ENCODE data around the gene TTF1. TPM values are rescaled to one million over a fixed set of nuclear protein-coding genes. Genes with fewer than 3 reads are reported as not detected.

Gene TTF1
- total and polyA plus RNA-seq, 10 of the 15 experiments (the other 5 are each of a cell fraction or from before 2014, with no cell fraction given): 11.3 to 25.5 (median 16.0) TPM

- TF ChIP-seq ZBTB40 (IDR thresholded peaks at IDR 0.05; ENCODE audit: borderline replicate concordance): no peak
These were observed 18.4 kb upstream of the TTF1 start (continued) for GRCh38 chr9:132424857-132425674.

GRCh38 chr9:132423503-132423902 lies 16.9 kb upstream of the TTF1 start:
- RAD21 ChIA-PET (ENCODE audit: unreplicated experiment): no interaction called here
- in situ Hi-C loops (cut with MboI): loop anchor here (5.0 kb wide), 1 partner anchor 379 kb away; no protein-coding TSS in a partner anchor
- CTCF ChIA-PET: interaction anchor here (0.6 kb wide), 1 partner anchor 523 kb away, joined by 3 read pairs; no protein-coding TSS in a partner anchor
- no peaks in the 10 kb centered on the region for H3K79me2 ChIP-seq (ENCODE audit: control insufficient read depth, insufficient read depth, low read length)
- H3K9me3 ChIP-seq (replicated peaks; ENCODE audit: control insufficient read depth, insufficient read depth, low read length): no peaks in the 10 kb centered on the region
- H3K9ac ChIP-seq (ENCODE audit: control insufficient read depth, insufficient read depth, low read length): no peak overlapping the region
- no peak for DNase-seq (ENCODE audit: low read depth, low spot score)
- WGBS (ENCODE audit: insufficient coverage, insufficient replicate concordance, low lambda C conversion rate, missing lambda C conversion rate): 24% methylated on average over 5 of the region's 5 CpGs
- no peak for FAIRE-seq
- no peaks in the 10 kb centered on the region for H3K4me1 ChIP-seq (ENCODE audit: control insufficient read depth, insufficient read depth, low read length)
- intact Hi-C loops (cut with micrococcal nuclease; ENCODE audit: unreplicated experiment): no loop called here
- no peak overlapping the region for H3K4me2 ChIP-seq (ENCODE audit: control insufficient read depth, insufficient read depth)
- no peak for ATAC-seq
- SMC1A ChIA-PET (ENCODE audit: uncharacterized antibody, unreplicated experiment): no interaction called here
- no TSS peak for BruUV-seq (replicated peaks)
- no peaks in the 10 kb centered on the region for H4K20me1 ChIP-seq (ENCODE audit: control insufficient read depth, insufficient read depth)
- no peaks in the 10 kb centered on the region for H3K36me3 ChIP-seq (ENCODE audit: control insufficient read depth in 2 of 2, insufficient read depth in 2 of 2, low read length in 1 of 2)
- peaks cover 3 to 4% of the 10 kb centered on the region in 2 experiments; a peak in 3 of 4 replicates for H3K27me3 ChIP-seq (replicated peaks in 1 of 2; ENCODE audit: control insufficient read depth in 2 of 2, insufficient read depth in 2 of 2, low read length in 1 of 2)
- no peak overlapping the region for H2AFZ ChIP-seq (ENCODE audit: control insufficient read depth, low read depth, low read length)
- no peak overlapping the region for H3K4me3 ChIP-seq
- POLR2A ChIA-PET: no interaction called here
- H3K27ac ChIP-seq (ENCODE audit: control insufficient read depth, insufficient read depth): no peak overlapping the region
- no peak for TF ChIP-seq SREBF1 (IDR thresholded peaks at IDR 0.05; ENCODE audit: low read length)
- TF ChIP-seq RFX5 (IDR thresholded peaks at IDR 0.05; ENCODE audit: low read depth, low read length): no peak
- TF ChIP-seq FOXM1 (IDR thresholded peaks at IDR 0.05; ENCODE audit: low read depth, low read length): no peak
- TF ChIP-seq ESRRA (IDR thresholded peaks at IDR 0.05; ENCODE audit: low read length): no peak
- TF ChIP-seq CTCF (IDR thresholded peaks at IDR 0.05 in 2 of 3, conservative IDR thresholded peaks at IDR 0.05 in 1 of 3; ENCODE audit: control insufficient read depth in 2 of 3, extremely low read depth in 1 of 3, insufficient read depth in 1 of 3, low read depth in 3 of 3, low read length in 3 of 3): no peak
- TF ChIP-seq SUPT20H (IDR thresholded peaks at IDR 0.05; ENCODE audit: borderline replicate concordance, control insufficient read depth, low read depth, low read length): no peak
- no peak for TF ChIP-seq KDM1A (IDR thresholded peaks at IDR 0.05; ENCODE audit: borderline replicate concordance)
- TF ChIP-seq CHD1 (IDR thresholded peaks at IDR 0.05; ENCODE audit: low read depth, low read length): no peak
- no peak for TF ChIP-seq BCLAF1 (IDR thresholded peaks at IDR 0.05)

Measured in GM12878 (cell line).